Omental fat pad (tissue), 4 donors: ENCODE measurements around the gene RPS28. TPM values are rescaled to one million over a fixed set of nuclear protein-coding genes. Genes with fewer than 3 reads are reported as not detected.

ENCODE experiments used
- ATAC-seq: fragments of 150-250 bp; one replicate; pipeline ENCODE4 v1.9.1; 2016; ENCODE audit warnings: mild to moderate bottlenecking, moderate library complexity; ENCODE audit not compliant: low FRiP score
- DNase-seq: peaks from one replicate; pipeline ENCODE4 v3.0.0-alpha.2; 2019; ENCODE audit warnings: low spot score
- CTCF ChIP-seq, 3 donors: fragments of 450-650 bp; IDR thresholded peaks; one replicate each; pipeline ENCODE4 v1.5.1; 2016 to 2017; ENCODE audit warnings: antibody characterized with exemption in 3 of 3, mild to moderate bottlenecking in 3 of 3, moderate library complexity in 2 of 3
- total RNA-seq, 4 donors: library from RNA; depleted of rRNA; stranded (reverse); fragments of >200 nt; gene quantifications; one replicate each; pipeline ENCODE4 v1.1.0, GENCODE V29; 2016

RPS28 gene
- total RNA-seq, 4 donors from 2014 or later: 420 to 679 (median 534) TPM

GRCh38 chr19:8332976-8333766 lies 11.9 kb downstream of the RPS28 start:
- TF ChIP-seq CTCF (IDR thresholded peaks at IDR 0.05): no peak
- DNase-seq (no peak), ATAC-seq (no peak)

GRCh38 chr19:8333767-8334457 lies 12.6 kb downstream of the RPS28 start:
- no peak for DNase-seq
- no peak for TF ChIP-seq CTCF (IDR thresholded peaks at IDR 0.05)
- ATAC-seq: no peak

GRCh38 chr19:8334458-8335342 lies 13.4 kb downstream of the RPS28 start:
- no peak for DNase-seq
- ATAC-seq: peak; percentile 39

GRCh38 chr19:8335343-8336071 lies 14.2 kb downstream of the RPS28 start:
- ATAC-seq: peak; percentile 13

More at GRCh38 chr19:8334458-8335342, 13.4 kb downstream of the RPS28 start:
- TF ChIP-seq CTCF (IDR thresholded peaks at IDR 0.05): no peak

GRCh38 chr19:8336072-8336569 lies 14.8 kb downstream of the RPS28 start:
- no peak for DNase-seq
- TF ChIP-seq CTCF (IDR thresholded peaks at IDR 0.05): no peak
- no peak for ATAC-seq

More at GRCh38 chr19:8335343-8336071, 14.2 kb downstream of the RPS28 start:
- DNase-seq: no peak
- no peak for TF ChIP-seq CTCF (IDR thresholded peaks at IDR 0.05)

- TF ChIP-seq CTCF (IDR thresholded peaks at IDR 0.05): no peak
Measured at GRCh38 chr19:8336660-8337059, 15.4 kb downstream of the RPS28 start.

More at GRCh38 chr19:8336660-8337059, 15.4 kb downstream of the RPS28 start:
- ATAC-seq: no peak
- no peak for DNase-seq
